ENCODE data around the gene TMEM140.

DNA sequence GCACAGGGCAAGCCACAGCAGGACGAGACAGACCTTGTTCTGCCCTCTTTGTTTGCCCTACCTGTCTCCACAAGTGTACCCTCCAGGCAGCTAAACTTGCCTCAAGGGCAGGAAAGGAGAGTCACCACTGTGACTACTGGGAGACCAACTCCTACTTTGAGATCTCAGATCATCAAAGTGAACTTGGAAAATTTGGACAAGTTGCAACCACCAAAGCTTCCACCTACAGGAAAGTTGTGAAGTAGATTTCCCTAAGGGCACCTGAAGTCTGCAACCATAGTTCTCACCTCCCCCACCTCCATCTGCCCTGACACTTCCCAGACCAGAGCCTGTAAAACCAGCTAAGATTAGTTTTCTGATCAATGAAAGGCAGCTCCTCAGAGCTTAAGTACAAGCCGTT, 66.0 kb downstream of the TMEM140 start:
- TF ChIP-seq, protein P1, sequence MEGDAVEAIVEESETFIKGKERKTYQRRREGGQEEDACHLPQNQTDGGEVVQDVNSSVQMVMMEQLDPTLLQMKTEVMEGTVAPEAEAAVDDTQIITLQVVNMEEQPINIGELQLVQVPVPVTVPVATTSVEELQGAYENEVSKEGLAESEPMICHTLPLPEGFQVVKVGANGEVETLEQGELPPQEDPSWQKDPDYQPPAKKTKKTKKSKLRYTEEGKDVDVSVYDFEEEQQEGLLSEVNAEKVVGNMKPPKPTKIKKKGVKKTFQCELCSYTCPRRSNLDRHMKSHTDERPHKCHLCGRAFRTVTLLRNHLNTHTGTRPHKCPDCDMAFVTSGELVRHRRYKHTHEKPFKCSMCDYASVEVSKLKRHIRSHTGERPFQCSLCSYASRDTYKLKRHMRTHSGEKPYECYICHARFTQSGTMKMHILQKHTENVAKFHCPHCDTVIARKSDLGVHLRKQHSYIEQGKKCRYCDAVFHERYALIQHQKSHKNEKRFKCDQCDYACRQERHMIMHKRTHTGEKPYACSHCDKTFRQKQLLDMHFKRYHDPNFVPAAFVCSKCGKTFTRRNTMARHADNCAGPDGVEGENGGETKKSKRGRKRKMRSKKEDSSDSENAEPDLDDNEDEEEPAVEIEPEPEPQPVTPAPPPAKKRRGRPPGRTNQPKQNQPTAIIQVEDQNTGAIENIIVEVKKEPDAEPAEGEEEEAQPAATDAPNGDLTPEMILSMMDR (IDR thresholded peaks at IDR 0.05; ENCODE audit: borderline replicate concordance, extremely low read depth, low read length, poor library complexity, severe bottlenecking): no peak
- no peak for TF ChIP-seq EZH2 (IDR thresholded peaks at IDR 0.05; ENCODE audit: borderline replicate concordance, low read depth, low read length, severe bottlenecking)
